ENCODE results near the gene TUBB4B.
A peak's percentile ranks its signal among the peaks of the same experiment; 100 is the strongest.

Gene TUBB4B

DNA sequence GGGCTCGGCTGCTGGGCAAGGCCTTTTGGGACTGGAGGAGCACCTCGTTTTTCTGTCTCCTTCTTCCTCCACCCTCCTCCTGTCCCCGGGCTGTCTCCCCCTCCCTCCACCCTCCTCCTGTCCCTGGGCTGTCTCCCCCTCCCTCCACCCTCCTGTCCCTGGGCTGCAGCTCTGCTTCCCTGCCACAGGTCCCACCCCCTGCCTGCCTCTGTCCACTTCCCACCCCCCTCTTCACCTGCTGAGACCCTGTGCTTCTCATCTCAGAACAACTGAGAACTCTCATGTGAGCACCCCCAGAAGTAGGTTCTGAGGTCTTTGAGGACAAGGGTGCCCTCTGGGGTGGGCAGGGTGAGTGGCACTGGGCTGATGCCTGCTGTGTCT is 30.6 kb downstream of the TUBB4B start:
- no peak for DNase-seq (ENCODE audit: low spot score)

DNA sequence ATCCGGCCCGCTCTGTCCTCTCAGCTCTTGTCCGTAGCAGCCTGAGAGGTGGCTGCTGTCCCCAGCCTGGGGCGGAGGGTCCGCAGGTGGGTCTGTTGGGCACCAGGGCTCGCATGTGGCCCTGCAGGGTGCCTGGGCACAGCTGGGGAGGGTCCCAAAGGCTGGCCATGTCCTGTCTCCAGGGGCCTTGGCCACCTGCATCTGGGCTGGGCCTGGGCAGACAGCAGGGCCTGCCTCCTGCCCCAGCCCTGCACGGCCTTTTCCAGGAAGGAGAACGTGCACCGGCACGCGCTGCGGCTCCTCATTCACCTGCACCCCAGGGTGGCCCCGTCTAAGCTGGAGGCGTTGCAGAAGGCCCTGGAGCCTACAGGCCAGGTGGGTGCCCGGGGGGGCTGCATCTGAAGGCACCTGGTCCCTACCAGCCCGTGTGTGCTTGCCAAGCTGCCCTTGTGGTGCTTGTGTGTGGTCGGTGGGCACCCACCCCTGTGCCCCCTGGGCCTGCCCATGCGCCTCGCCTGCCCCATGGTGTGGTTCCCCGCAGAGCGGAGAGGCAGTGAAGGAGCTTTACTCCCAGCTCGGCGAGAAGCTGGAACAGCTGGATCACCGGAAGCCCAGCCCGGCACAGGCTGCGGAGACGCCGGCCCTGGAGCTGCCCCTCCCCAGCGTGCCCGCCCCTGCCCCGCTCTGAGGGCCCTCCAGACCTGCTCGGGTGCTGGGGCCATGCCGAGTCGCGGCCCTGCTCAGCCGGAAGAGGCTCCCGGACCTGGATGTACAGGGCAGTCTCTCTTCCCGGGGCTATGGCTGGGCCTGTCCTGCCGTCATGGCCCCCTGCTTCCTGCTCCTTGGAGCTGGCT is 31.4 kb downstream of the TUBB4B start:
- DNase-seq (ENCODE audit: low spot score) = no peak

DNA sequence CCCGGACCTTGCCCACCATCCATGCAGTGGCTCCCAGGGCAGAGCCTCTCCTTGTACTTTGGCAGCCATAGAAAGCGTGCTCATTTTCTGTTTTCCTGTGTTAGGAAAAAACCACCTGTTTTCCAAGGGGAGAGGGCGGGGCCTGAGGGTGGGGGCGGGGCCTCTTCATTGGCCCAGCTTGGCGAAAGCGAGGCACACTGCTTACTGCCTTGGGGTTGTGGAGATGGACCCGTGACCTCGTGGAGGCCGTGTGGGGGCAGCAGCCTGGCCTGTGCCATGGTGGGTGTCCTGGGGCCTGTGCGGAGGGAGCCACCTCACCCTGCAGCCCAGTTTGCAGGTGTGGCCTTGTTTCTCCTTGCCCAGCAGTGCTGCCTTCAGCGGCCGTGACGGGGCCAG is 32.0 kb downstream of the TUBB4B start:
- DNase-seq (ENCODE audit: low spot score) = no peak

DNA sequence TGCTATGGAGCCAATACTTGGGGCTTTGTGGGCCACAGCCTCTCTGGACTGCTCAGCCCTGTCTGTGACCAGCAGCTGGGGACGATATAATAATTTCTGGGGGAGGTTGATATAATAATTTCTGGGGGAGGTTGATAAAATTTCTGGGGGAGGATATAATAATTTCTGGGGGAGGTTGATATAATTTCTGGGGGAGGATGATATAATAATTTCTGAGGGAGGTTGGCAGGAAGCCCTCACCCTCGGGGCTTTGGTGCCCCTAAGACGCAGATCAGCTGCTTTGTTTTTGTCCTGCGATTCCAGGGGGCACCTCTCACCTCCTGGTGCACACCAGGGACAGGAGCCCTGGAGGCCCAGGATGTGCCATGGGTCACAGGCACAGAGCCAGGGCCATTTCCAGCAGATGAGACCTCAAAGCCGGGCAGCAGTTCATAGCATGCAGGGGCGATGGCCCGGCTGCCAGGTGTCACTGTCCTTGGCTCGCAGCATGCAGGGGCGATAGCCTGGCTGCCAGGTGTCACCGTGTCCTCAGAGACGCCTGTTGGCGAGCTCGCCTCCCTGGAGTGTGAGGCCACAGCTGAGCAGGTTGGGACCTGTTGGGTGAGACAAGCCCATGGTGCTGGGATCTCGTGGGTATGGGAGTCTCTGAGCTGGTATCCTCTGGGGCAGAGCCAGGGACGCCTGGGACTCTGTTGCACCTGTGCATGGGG is 32.7 kb downstream of the TUBB4B start:
- no peak for DNase-seq (ENCODE audit: low spot score)

DNA sequence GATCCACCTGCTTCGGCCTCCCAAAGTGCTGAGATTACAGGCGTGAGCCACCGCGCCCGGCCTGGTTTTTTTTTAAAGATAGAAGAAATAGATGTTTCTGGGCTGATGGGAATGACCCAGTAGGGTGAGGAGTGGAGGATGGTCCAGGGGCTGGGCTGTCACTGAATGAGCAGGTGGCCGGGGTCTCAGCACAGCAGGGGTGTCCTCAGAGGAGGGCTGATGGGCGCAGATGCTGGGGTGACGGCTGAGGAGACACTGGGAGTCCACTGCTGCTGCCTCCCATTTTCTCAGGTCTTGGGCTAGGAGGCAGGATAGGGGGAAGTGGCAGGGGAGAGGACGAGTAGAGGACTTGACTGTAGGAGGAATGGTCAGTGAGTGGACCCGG is 34.1 kb downstream of the TUBB4B start:
- DNase-seq (ENCODE audit: low spot score) = no peak

DNA sequence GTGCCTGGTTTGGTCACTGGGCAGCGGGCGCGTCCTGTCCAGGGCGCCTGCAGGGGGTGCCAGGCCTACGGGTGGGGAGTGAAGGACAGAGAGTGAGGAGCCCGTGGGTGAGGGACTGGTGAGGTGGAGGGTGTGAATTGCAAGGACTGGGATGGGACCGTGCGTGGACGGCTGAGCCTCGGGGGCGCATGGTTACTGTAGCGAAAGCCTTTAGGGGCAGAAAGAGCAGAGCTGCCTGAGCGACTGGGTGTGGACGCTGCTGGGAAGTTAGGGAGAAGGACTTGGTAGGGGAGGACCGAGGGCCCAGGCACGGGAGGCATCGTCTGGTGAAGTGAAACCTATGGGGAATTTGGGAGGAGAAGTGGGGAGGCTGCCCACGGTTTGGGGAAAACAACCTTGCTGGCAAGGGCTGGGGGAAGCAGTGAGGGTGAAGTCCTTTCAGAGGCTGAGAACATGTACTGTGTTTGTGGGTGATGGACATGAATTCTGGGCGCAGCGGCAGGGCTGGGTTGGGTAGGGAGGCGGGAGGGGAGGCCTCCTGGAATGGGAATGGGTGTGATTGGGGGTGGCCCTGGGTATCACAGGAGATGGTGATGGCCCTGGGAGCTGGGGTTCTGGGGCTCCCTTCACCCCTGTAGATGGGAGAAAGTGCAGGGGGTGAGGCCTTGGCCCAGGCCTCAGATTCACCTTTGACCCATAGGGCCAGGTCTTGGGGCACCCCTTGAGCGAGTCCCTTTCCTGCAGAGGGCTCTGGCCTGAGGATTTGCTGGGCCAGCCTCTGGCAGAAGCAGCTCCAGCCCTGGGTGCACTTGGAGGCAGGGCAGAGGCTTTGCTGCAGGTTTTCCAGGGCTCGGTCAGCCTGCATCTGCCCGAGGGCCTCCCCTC is 34.7 kb downstream of the TUBB4B start:
- DNase-seq (ENCODE audit: low spot score) = no peak

DNA sequence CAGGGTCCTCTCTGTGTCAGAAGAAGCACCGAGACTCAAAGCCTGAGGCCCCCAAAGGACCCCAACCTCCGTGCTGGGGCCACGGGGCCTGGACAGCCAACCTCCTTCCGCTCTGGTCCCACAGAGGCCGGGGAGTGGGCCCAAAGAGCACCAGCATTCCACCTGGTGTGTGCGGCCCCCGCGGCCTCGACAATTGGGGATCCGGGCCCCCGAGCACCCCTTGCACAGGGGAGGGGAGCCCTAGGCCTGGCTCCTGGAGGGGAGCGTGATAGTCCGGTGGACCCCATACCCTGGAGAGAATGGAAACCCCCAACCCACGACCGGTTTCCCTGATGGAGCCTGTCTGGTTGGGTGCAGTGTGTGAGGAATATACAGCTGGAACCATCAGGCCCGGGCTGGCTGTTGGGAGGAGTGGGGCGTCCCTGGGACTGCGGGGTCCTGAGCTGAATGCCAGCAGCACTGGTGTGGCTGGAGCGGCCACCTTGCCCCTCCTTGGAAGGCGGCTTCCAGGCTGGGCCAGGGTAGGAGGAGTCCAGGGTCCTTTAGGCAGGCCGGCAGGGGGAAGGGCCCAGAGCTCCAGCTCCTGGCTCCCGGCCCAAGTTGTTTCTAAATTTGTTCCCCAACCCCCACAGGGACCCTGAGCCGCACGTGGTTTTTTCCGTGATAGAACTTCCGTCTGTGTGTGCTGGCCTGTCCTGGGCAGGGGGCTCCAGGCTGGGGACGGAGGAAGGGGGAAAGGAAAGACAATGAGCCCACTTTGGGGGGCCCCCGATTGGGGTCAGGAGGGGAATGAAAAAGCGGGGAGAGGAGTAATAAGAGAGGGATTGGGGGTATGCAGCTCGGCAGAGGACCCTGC is 35.6 kb downstream of the TUBB4B start:
- DNase-seq (ENCODE audit: low spot score) = peak; percentile 77

DNA sequence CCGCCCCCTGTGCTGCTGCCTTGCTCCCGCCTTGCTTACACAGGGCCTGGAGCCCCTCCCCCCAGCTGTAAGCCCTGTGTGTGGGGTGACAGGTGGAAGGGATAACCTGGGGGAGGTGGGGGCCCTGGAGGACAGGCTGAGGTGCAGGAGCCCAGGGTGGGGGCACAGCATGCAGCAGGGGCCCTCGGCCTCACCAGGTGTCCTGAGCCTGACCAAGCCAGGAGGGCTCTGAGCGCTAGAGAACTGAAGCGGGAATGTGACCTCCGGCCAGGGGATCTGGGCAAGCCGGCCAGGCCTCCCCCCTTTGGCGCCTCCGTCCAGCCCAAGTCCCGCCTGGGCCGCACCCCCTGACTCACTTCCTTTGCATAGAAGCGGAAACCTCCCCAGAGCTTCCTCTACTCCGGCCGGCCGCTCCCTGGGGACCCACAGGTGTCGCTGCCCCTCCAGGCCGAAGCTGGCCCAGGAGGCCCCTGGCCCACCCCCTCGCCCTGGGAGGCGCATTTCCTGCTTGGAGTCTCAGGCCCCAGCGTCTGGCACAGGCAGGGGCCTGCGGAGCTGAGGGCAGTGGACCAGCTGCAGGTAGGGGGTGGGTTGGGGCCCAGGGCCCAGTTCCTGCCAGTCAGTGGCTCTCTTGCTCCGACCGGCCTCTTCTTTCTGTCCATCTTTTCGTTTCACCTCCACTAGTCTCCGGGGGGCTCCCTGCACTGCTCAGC is 36.4 kb downstream of the TUBB4B start, which contains the start of gene TOR4A:
Gene TOR4A (plus strand): TSS at position 398 of the 713 bp plus-strand sequence. CDS start 964 bp downstream, outside the sequence.
- DNase-seq (ENCODE audit: low spot score) = peak; percentile 98

DNA sequence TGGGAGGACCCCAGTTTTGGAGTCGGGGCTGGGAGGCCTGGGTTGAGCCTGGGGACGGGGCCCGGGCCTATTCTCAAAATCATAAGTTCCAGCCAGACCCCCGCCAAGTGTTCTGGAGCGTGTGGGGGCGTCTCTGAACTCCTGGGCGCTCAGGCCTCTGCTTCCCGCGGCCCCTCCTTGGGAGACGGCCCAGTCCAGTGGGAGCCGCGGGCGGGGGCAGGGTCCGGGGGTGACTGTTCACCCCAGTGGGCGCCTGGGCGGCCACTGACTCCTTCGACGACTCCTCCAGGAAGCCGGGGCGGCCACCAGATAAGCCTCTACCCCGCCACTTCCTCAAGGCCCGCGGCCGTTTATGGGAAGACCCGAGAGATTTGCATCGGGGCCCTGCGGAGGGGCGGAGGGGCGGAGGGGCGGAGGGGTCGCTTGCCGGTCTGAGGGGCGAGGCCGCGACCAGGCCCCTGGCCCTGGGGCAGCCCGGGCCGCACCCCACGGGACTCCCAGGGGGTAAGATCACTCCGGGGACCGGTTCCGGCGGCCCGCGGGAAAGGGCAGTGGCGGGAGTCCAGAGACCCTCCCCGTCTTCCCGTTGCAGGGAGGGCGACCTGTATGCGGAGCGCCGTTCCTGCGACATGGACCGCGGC is 37.1 kb downstream of the TUBB4B start:
- no peak for DNase-seq (ENCODE audit: low spot score)

DNA sequence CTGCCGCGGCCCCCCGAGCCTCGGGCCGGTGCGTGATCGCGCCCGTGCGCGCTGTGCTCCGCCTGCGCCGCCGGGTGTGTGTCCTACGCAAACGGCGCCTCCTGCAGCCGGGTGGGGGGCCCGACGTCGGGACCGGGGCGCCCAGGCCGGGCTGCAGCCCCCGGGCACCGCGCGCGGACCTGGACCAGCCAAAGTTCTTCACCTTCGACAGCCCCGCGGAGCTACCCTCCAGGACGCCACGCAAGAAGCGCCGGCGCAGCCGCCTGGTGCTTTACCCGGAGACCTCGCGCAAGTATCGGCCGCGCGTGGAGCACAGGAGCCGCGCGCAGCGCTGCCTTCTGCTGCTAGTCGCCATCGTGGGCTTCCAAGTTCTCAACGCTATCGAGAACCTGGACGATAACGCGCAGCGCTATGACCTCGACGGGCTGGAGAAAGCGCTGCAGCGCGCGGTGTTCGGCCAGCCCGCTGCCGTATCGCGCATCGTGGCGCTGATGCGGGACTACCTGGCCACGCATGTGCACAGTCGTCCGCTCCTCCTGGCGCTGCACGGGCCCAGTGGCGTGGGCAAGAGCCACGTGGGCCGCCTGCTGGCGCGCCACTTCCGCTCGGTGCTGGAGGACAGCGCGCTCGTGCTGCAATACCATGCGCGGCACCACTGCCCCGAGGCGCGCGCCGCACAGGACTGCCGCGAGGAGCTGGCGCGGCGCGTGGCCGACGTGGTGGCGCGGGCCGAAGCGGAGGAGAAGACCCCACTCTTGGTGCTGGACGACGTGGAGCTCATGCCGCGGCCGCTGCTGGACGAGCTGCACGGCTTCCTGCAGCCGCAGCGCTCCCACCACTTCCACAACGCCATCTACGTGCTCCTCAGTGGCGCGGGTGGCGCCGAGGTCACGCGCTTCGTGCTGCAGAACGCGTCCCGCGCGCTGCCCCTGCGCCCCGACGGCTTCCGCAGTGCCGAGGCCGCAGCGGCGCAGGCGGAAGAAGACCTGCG is 37.9 kb downstream of the TUBB4B start:
- DNase-seq (ENCODE audit: low spot score) = no peak

DNA sequence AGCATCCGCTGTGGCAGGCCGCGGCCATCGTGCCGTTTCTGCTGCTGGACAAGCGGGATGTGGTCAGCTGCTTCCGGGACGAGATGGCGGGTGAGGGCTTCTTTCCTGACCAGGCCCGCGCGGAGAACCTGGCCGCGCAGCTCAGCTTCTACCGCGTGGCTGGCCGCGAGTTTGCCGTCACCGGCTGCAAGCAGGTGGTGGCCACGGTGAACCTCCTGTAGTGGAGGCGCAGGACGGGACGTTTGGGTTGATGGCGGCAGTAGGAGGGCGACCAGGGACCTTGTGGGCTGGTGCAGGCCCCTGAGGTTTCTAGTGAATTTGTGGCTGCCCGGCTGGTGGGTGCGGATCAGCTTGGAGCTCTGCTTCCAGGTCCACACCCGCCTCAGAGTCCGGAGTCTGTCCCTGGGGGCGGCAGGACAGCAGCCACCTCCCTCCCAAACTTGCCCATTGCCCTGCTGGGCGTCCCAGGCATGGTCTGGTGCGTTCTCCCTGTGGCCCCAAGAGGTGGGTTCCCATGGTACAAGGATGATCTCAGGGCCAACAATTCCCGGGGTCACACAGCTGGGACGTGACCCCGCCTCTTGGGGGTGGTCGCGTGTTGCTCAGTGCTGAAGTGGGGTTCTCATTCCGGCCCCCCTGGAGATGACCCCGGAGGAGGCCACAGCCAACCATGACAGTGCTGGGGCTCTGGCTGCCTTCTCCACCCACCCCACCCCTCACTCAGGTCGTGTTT is 38.8 kb downstream of the TUBB4B start:
- no peak for DNase-seq (ENCODE audit: low spot score)

DNA sequence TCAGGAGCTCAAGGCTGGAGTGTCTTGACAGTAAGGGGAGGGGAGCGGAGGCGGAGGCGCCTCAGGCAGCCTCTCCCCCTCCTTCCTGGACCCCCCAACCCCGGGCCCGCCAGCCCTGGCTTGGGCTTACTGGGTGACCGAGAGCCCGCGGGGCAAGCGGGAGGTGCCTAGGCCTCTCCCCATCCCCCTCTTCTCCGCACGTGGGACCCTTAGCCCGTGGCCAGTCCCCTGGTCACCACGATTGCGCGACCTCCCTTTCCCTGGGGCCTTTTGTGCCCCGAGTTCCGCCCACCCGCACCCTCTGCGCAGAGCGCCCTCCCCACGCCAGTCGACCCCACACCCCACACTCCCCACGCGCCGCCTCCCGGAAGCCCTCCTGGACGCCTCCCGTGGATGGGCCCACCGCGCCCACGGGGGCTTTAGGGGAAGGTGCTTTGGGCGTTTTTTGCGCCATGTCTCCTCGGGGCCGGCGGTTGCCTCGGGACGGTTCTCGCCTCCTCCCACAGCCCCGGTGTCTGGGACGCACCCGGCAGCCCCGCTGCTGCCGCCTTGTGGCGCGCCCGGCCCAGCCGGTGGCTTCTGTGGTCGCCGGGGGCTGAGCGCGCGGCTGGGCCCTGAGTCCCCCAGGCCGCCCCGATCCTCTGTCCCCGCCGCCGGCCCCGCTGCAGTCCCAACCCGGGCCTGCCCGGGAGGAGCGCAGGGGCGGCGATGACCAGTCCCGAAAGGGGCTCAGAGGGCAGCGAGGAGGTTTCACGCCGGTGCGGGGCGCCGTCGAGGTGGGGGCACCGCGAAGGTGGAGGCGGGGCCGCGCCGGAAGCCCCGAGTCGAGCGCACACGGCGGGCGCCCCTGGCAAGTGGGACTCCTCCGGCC is 39.6 kb downstream of the TUBB4B start:
- DNase-seq (ENCODE audit: low spot score) = no peak

DNA sequence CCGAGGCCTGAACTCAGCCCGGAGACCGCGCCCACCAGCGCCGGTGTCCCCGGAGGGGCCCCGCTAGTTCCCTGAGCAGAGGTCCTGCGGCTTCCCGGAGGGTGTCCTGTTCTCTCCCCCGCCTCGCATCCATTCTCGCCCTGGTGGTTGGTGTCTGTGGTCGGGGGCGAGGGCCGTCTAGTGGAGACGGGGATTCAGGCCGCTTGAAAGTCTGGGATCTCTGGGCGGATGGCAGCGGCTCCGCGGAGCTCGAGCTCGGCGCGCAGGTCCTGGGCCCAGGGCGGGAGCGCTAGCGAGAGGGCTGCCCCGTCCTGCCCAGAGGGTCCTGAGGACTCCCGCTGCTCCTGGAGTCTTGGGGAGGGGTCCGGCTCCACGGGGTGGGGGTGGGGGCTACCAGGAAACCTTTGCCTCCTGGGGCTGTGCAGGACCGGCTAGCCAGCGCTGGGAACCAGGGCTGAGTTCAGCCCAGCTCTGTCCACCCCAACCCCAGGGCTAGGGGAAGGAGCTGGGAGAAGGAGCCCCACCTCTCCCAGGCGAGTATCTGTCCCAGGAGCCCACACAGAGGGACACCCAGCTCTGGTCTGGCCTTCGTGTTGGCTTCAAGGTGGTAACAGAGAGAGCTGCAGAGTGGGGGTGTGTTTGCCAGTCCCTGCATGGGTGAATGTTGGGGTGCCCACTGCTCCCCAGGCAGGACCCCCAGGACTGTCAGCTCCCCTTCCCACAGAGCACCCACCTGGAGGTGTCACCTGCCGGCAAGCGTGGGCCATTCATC is 40.4 kb downstream of the TUBB4B start:
- DNase-seq (ENCODE audit: low spot score) = no peak

DNA sequence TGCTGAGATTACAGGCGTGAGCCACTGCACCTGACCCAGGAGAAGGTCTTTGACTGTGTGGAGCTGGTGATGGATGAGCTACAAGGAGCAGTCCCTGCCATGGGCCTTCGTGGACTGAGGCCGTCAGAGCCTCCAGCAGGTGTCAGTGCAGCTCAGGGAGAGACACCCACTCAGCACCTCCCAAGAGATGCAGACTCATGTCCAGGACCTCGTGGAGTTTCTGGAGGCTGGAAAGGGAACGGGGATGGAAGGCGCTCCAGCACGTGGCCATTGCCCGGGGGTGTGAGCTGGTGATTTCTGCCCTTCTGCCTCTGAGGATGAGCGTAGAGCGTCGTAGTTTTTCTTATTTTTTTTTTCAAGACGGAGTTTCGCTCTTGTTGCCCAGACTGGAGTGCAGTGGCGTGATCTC is 45.9 kb downstream of the TUBB4B start:
- DNase-seq (ENCODE audit: low spot score) = peak; percentile 68

DNA sequence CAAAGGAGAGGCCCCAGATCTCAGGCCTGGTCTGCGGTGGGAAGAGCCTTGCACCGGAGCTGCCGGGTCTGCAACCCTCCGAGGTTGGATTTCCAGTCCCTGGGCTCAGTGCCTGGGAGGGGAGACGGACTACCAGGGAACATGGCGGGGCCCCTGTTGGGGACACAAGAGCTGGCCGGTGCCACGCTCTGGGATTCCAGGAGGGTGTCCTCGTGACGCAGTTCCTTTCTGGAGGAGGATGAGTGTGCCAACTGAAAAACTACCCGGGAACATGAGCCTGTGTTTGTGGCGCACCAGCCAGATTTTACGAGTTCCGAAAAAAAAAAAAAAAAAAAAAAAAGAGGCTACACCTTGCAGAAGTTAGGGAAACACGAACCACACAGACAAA is 52.0 kb downstream of the TUBB4B start:
- no peak for DNase-seq (ENCODE audit: low spot score)
